ENCODE data around the gene B4GALT7. TPM values are rescaled to one million over a fixed set of nuclear protein-coding genes. Genes with fewer than 3 reads are reported as not detected.
A peak's percentile ranks its signal among the peaks of the same experiment; 100 is the strongest.

The B4GALT7 gene
- polyA plus RNA-seq, 1 of the 3 experiments (the other 2 are of a cell fraction): 37.5 TPM

DNA sequence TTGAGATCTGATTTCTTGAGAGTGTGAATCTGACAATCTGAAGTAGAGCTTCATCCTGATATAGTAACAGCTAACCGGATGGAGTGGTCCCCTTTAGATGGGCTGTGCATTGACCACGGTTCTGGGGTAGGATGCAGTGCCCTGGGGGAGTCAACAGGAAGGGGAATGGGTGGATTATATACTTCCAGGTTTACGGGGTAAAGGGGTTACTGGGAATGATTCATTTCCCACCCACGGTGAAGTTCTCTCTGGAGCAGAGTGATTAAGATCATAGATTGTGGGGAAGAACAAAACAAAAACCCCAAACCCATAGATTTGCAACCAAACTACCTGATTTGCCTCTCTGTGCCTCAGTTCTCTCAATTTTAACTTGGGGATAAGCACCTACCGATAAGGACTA, 1.5 kb upstream of the B4GALT7 start:
- no peak for TF ChIP-seq CHD2 (IDR thresholded peaks at IDR 0.05; ENCODE audit: low read length, partially characterized antibody)
- TF ChIP-seq GABPA (IDR thresholded peaks at IDR 0.05; ENCODE audit: low read depth): peak; percentile 45; the same call in 1 of the 2 replicates
- POLR2A ChIA-PET: interaction anchor here (0.6 to 1.0 kb wide), 2 partner anchors 52 to 1236 kb away, joined by 3 read pairs; no protein-coding TSS in a partner anchor
- peaks cover under 1% of the 10 kb centered on the region; the same call in 1 of the 2 replicates for H4K20me1 ChIP-seq (ENCODE audit: insufficient read depth)
- H3K27ac ChIP-seq (ENCODE audit: low read depth in 2 of 2, low read length in 1 of 2): no peak overlapping the region
- H3K36me3 ChIP-seq (replicated peaks in 1 of 2; ENCODE audit: control insufficient read depth in 1 of 2, insufficient read depth in 2 of 2, low read length in 1 of 2): peaks cover 33 to 37% of the 10 kb centered on the region in 2 experiments
- CTCF ChIA-PET: interaction anchor here (2.8 kb wide), 1 partner anchor 9 kb away, joined by 11 read pairs; no protein-coding TSS in a partner anchor
- H3K9me3 ChIP-seq: no peaks in the 10 kb centered on the region
- 18% methylated on average over 5 of the region's 5 CpGs for whole genome bisulfite sequencing (ENCODE audit: low lambda C conversion rate)
- H3F3A ChIP-seq (replicated peaks; ENCODE audit: insufficient read depth): peaks cover 21% of the 10 kb centered on the region
- no peaks in the 10 kb centered on the region for H3K27me3 ChIP-seq (ENCODE audit: insufficient read depth)
- H2AFZ ChIP-seq (ENCODE audit: low read depth): 0 out of 2 replicates have a peak overlapping the region, but pooled peaks have one; percentile 45
- H3K79me2 ChIP-seq (ENCODE audit: insufficient read depth): peaks cover 29% of the 10 kb centered on the region
- H3K4me3 ChIP-seq (ENCODE audit: low read depth in 2 of 2, low read length in 1 of 2): no peak overlapping the region
- no peak for DNase-seq
- H3K9me2 ChIP-seq: no peaks in the 10 kb centered on the region
- no peak overlapping the region for H3K9ac ChIP-seq
- peaks cover 4 to 20% of the 10 kb centered on the region in 2 experiments; a peak in 2 of 4 replicates for H3K4me1 ChIP-seq (ENCODE audit: control insufficient read depth in 1 of 2, insufficient read depth in 2 of 2, low read depth in 1 of 2, low read length in 1 of 2)
- H3K4me2 ChIP-seq: 0 out of 2 replicates have a peak overlapping the region, but pooled peaks have one; percentile 88

DNA sequence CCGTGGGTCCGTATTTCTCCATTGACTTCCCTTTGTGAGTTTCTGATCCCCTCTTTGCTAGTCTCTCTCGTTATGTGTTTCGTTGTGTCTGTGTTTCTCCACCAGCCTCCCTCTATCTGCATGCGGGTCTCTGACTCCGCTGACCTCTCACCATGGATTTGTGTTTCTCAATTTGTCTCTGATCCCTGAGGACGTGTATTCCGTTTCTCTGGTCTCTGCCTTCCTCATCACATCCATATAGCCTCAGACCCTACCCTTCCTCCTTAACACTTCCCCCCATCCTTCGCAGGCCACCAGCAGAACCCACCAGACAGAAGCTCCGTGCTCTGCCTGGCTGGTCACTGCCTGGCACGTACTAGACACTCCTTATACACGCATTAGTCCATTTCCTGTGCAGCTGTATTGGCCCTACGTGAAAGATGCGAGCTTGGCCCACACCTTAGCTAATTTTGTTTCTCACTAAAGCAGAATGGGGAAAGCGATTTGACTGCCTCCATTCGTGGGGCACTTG, 631 bp downstream of the B4GALT7 start:
- 7% methylated on average over 16 of the region's 16 CpGs for WGBS (ENCODE audit: low lambda C conversion rate)
- peaks cover 3 to 19% of the 10 kb centered on the region in 2 experiments; a peak in 1 of 4 replicates for H3K4me1 ChIP-seq (ENCODE audit: control insufficient read depth in 1 of 2, insufficient read depth in 2 of 2, low read depth in 1 of 2, low read length in 1 of 2)
- H3K27ac ChIP-seq (ENCODE audit: low read depth in 2 of 2, low read length in 1 of 2): peak overlapping the region; percentile 69 to 85
- ChIA-PET POLR2A (no interaction called here), CTCF (interaction anchor here (0.9 to 2.8 kb wide), 2 partner anchors 7 to 14 kb away, joined by 3 to 11 read pairs; no protein-coding TSS in a partner anchor)
- H2AFZ ChIP-seq (ENCODE audit: low read depth): peak overlapping the region; percentile 61; the same call in 1 of the 2 replicates
- peak overlapping the region; percentile 89 for H3K9ac ChIP-seq
- H3K27me3 ChIP-seq (ENCODE audit: insufficient read depth): no peaks in the 10 kb centered on the region
- no peaks in the 10 kb centered on the region for H3K9me2 ChIP-seq
- H3K9me3 ChIP-seq: no peaks in the 10 kb centered on the region
- H4K20me1 ChIP-seq (ENCODE audit: insufficient read depth): no peaks in the 10 kb centered on the region
- peaks cover 13 to 16% of the 10 kb centered on the region in 2 experiments for H3K36me3 ChIP-seq (replicated peaks in 1 of 2; ENCODE audit: control insufficient read depth in 1 of 2, insufficient read depth in 2 of 2, low read length in 1 of 2)
- peak overlapping the region; percentile 81 to 87 for H3K4me3 ChIP-seq (ENCODE audit: low read depth in 2 of 2, low read length in 1 of 2)
- DNase-seq: no peak
- H3F3A ChIP-seq (replicated peaks; ENCODE audit: insufficient read depth): peaks cover 18% of the 10 kb centered on the region
- H3K79me2 ChIP-seq (ENCODE audit: insufficient read depth): peaks cover 19% of the 10 kb centered on the region
- peak overlapping the region; percentile 88 for H3K4me2 ChIP-seq
- TF ChIP-seq NRF1 (IDR thresholded peaks at IDR 0.05; ENCODE audit: low read depth, low read length): no peak
- TF ChIP-seq TAF1 (IDR thresholded peaks at IDR 0.05; ENCODE audit: borderline replicate concordance, low read depth, low read length): no peak
- TF ChIP-seq FOXJ3 (CRISPR knock-in tag; IDR thresholded peaks at IDR 0.05): no peak
- TF ChIP-seq SIN3A (IDR thresholded peaks at IDR 0.05; ENCODE audit: borderline replicate concordance, low read depth, low read length): no peak
- TF ChIP-seq, protein P1, sequence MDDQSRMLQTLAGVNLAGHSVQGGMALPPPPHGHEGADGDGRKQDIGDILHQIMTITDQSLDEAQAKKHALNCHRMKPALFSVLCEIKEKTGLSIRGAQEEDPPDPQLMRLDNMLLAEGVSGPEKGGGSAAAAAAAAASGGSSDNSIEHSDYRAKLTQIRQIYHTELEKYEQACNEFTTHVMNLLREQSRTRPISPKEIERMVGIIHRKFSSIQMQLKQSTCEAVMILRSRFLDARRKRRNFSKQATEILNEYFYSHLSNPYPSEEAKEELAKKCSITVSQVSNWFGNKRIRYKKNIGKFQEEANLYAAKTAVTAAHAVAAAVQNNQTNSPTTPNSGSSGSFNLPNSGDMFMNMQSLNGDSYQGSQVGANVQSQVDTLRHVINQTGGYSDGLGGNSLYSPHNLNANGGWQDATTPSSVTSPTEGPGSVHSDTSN (IDR thresholded peaks at IDR 0.05): no peak
- no peak for TF ChIP-seq NFIC (IDR thresholded peaks at IDR 0.05; ENCODE audit: borderline replicate concordance)
- TF ChIP-seq SMC3 (IDR thresholded peaks at IDR 0.05; ENCODE audit: low read depth, low read length): no peak
- TF ChIP-seq, protein P2, sequence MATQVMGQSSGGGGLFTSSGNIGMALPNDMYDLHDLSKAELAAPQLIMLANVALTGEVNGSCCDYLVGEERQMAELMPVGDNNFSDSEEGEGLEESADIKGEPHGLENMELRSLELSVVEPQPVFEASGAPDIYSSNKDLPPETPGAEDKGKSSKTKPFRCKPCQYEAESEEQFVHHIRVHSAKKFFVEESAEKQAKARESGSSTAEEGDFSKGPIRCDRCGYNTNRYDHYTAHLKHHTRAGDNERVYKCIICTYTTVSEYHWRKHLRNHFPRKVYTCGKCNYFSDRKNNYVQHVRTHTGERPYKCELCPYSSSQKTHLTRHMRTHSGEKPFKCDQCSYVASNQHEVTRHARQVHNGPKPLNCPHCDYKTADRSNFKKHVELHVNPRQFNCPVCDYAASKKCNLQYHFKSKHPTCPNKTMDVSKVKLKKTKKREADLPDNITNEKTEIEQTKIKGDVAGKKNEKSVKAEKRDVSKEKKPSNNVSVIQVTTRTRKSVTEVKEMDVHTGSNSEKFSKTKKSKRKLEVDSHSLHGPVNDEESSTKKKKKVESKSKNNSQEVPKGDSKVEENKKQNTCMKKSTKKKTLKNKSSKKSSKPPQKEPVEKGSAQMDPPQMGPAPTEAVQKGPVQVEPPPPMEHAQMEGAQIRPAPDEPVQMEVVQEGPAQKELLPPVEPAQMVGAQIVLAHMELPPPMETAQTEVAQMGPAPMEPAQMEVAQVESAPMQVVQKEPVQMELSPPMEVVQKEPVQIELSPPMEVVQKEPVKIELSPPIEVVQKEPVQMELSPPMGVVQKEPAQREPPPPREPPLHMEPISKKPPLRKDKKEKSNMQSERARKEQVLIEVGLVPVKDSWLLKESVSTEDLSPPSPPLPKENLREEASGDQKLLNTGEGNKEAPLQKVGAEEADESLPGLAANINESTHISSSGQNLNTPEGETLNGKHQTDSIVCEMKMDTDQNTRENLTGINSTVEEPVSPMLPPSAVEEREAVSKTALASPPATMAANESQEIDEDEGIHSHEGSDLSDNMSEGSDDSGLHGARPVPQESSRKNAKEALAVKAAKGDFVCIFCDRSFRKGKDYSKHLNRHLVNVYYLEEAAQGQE (IDR thresholded peaks at IDR 0.05; ENCODE audit: low read depth, low read length): no peak
- TF ChIP-seq GABPA (IDR thresholded peaks at IDR 0.05; ENCODE audit: low read depth): no peak
- TF ChIP-seq YY1 (IDR thresholded peaks at IDR 0.05; ENCODE audit: low read depth): no peak
- TF ChIP-seq, protein P3, sequence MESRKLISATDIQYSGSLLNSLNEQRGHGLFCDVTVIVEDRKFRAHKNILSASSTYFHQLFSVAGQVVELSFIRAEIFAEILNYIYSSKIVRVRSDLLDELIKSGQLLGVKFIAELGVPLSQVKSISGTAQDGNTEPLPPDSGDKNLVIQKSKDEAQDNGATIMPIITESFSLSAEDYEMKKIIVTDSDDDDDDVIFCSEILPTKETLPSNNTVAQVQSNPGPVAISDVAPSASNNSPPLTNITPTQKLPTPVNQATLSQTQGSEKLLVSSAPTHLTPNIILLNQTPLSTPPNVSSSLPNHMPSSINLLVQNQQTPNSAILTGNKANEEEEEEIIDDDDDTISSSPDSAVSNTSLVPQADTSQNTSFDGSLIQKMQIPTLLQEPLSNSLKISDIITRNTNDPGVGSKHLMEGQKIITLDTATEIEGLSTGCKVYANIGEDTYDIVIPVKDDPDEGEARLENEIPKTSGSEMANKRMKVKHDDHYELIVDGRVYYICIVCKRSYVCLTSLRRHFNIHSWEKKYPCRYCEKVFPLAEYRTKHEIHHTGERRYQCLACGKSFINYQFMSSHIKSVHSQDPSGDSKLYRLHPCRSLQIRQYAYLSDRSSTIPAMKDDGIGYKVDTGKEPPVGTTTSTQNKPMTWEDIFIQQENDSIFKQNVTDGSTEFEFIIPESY (IDR thresholded peaks at IDR 0.05; ENCODE audit: borderline replicate concordance, low read depth): no peak
- TF ChIP-seq, protein P4, sequence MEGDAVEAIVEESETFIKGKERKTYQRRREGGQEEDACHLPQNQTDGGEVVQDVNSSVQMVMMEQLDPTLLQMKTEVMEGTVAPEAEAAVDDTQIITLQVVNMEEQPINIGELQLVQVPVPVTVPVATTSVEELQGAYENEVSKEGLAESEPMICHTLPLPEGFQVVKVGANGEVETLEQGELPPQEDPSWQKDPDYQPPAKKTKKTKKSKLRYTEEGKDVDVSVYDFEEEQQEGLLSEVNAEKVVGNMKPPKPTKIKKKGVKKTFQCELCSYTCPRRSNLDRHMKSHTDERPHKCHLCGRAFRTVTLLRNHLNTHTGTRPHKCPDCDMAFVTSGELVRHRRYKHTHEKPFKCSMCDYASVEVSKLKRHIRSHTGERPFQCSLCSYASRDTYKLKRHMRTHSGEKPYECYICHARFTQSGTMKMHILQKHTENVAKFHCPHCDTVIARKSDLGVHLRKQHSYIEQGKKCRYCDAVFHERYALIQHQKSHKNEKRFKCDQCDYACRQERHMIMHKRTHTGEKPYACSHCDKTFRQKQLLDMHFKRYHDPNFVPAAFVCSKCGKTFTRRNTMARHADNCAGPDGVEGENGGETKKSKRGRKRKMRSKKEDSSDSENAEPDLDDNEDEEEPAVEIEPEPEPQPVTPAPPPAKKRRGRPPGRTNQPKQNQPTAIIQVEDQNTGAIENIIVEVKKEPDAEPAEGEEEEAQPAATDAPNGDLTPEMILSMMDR (IDR thresholded peaks at IDR 0.05): no peak
- no peak for TF ChIP-seq MEF2A (IDR thresholded peaks at IDR 0.05; ENCODE audit: borderline replicate concordance, low read depth)
- no peak for TF ChIP-seq FOSL2 (IDR thresholded peaks at IDR 0.05; ENCODE audit: borderline replicate concordance, low read depth)
- TF ChIP-seq, protein P5, sequence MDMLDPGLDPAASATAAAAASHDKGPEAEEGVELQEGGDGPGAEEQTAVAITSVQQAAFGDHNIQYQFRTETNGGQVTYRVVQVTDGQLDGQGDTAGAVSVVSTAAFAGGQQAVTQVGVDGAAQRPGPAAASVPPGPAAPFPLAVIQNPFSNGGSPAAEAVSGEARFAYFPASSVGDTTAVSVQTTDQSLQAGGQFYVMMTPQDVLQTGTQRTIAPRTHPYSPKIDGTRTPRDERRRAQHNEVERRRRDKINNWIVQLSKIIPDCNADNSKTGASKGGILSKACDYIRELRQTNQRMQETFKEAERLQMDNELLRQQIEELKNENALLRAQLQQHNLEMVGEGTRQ (IDR thresholded peaks at IDR 0.05; ENCODE audit: borderline replicate concordance, low read depth, low read length): no peak
